ENCODE measurements around the gene CTNNAL1. TPM values are rescaled to one million over a fixed set of nuclear protein-coding genes. Genes with fewer than 3 reads are reported as not detected.

CTNNAL1 gene
- total RNA-seq, 2 experiments from 2014 or later, result 4.9 to 5.3 TPM

- Mint-ChIP-seq H3K27ac (no peak overlapping the region), H3K27me3 (no peaks in the 10 kb centered on the region), H3K9me3 (no peaks in the 10 kb centered on the region), H3K4me1 (ENCODE audit: low read depth) (no peaks in the 10 kb centered on the region), H3K36me3 (ENCODE audit: low read depth) (peaks cover 91% of the 10 kb centered on the region), H3K4me3 (no peak overlapping the region)
- no peak for TF ChIP-seq CTCF (IDR thresholded peaks at IDR 0.05)
- ChIA-PET CTCF (no interaction called here), POLR2A (no interaction called here)
- Histone ChIP-seq H3K4me1 (ENCODE audit: insufficient read depth, low read length) (no peaks in the 10 kb centered on the region), H3K4me3 (ENCODE audit: low read length) (no peak overlapping the region), H3K9me3 (ENCODE audit: control insufficient read depth in 1 of 2, insufficient read depth in 1 of 2, low read length in 2 of 2) (no peaks in the 10 kb centered on the region), H3K27me3 (ENCODE audit: control insufficient read depth in 1 of 2, insufficient read depth in 2 of 2, low read length in 2 of 2) (no peaks in the 10 kb centered on the region), H3K27ac (ENCODE audit: low read depth in 1 of 2, low read length in 2 of 2) (no peak overlapping the region), H3K36me3 (ENCODE audit: insufficient read depth, low read length) (peaks cover 64% of the 10 kb centered on the region)
- ATAC-seq (ENCODE audit: poor library complexity), result no peak
- no peak for DNase-seq
- intact Hi-C loops (cut with DNase I, micrococcal nuclease), result no loop called here
Observed at GRCh38 chr9:109037946-109038715, 24.8 kb upstream of the CTNNAL1 start.

GRCh38 chr9:109036744-109037680 is 23.7 kb upstream of the CTNNAL1 start:
- Mint-ChIP-seq H3K9me3 (no peaks in the 10 kb centered on the region), H3K36me3 (ENCODE audit: low read depth) (peaks cover 86% of the 10 kb centered on the region), H3K27me3 (no peaks in the 10 kb centered on the region), H3K27ac (no peak overlapping the region), H3K4me1 (ENCODE audit: low read depth) (no peaks in the 10 kb centered on the region), H3K4me3 (no peak overlapping the region)
- Histone ChIP-seq H3K4me1 (ENCODE audit: insufficient read depth, low read length) (no peaks in the 10 kb centered on the region), H3K27ac (ENCODE audit: low read depth in 1 of 2, low read length in 2 of 2) (no peak overlapping the region), H3K9me3 (ENCODE audit: control insufficient read depth in 1 of 2, insufficient read depth in 1 of 2, low read length in 2 of 2) (no peaks in the 10 kb centered on the region), H3K36me3 (ENCODE audit: insufficient read depth, low read length) (peaks cover 68% of the 10 kb centered on the region), H3K4me3 (ENCODE audit: low read length) (no peak overlapping the region), H3K27me3 (ENCODE audit: control insufficient read depth in 1 of 2, insufficient read depth in 2 of 2, low read length in 2 of 2) (no peaks in the 10 kb centered on the region)
- CTCF ChIA-PET, result interaction anchor here (0.6 kb wide), 1 partner anchor 86 kb away, joined by 3 read pairs; no protein-coding TSS in a partner anchor
- ATAC-seq (ENCODE audit: poor library complexity) (no peak), DNase-seq (no peak)
- POLR2A ChIA-PET, result no interaction called here
- TF ChIP-seq CTCF (IDR thresholded peaks at IDR 0.05), result no peak
- intact Hi-C loops (cut with DNase I, micrococcal nuclease), result no loop called here

DNA sequence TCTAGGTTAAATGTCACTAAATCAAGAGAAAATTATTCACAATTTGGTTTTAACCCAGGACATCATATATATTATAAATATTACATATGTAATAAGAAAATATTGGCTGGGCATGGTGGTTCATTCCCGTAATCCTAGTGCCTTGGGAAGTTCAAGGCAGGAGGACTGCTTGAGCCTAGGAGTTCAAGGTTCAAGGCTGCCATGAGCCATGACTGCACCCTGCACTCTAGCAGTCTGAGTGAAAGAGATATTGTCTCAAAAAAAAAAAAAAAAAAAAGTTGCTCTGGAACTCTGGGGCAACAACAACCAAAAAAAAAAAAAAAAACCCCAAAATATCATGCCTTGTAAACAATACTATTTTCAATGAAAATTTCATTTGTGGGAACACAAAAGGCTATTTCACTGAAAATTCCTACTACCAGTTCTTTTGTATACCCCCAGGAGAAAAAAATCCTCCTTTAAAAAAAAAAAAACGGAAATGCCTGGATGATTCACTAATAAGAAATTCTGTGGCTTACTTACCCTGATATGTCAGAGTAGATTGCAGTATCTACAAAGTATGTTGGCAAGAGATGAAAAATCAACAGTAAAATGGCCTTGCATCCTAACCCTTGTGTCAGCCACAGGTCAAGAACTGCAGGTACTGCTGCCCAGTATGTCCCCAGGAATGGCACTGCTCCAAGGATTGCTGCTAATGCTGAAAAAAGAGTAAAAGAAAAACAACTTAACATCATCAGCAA is 22.6 kb upstream of the CTNNAL1 start:
- Mint-ChIP-seq H3K9me3 (no peaks in the 10 kb centered on the region), H3K4me1 (ENCODE audit: low read depth) (no peaks in the 10 kb centered on the region), H3K27me3 (no peaks in the 10 kb centered on the region), H3K27ac (no peak overlapping the region), H3K36me3 (ENCODE audit: low read depth) (peaks cover 86% of the 10 kb centered on the region), H3K4me3 (no peak overlapping the region)
- no peaks in the 10 kb centered on the region for H3K4me1 ChIP-seq (ENCODE audit: insufficient read depth, low read length)
- DNase-seq (no peak), ATAC-seq (ENCODE audit: poor library complexity) (no peak)
- intact Hi-C loops (cut with DNase I, micrococcal nuclease), result no loop called here
- POLR2A ChIA-PET, result no interaction called here
- H3K27ac ChIP-seq (ENCODE audit: low read depth in 1 of 2, low read length in 2 of 2), result no peak overlapping the region
- no peak overlapping the region for H3K4me3 ChIP-seq (ENCODE audit: low read length)
- CTCF ChIA-PET, result interaction anchor here (0.6 kb wide), 1 partner anchor 85 kb away, joined by 3 read pairs; no protein-coding TSS in a partner anchor
- no peaks in the 10 kb centered on the region for H3K27me3 ChIP-seq (ENCODE audit: control insufficient read depth in 1 of 2, insufficient read depth in 2 of 2, low read length in 2 of 2)
- no peaks in the 10 kb centered on the region for H3K9me3 ChIP-seq (ENCODE audit: control insufficient read depth in 1 of 2, insufficient read depth in 1 of 2, low read length in 2 of 2)
- H3K36me3 ChIP-seq (ENCODE audit: insufficient read depth, low read length), result peaks cover 68% of the 10 kb centered on the region
- no peak for TF ChIP-seq CTCF (IDR thresholded peaks at IDR 0.05)
